ENCODE data around the gene SYTL4. TPM values are rescaled to one million over a fixed set of nuclear protein-coding genes. Genes with fewer than 3 reads are reported as not detected.

The SYTL4 gene
- total RNA-seq, 6 donors from 2014 or later: 7.4 to 26.2 (median 15.9) TPM

DNA sequence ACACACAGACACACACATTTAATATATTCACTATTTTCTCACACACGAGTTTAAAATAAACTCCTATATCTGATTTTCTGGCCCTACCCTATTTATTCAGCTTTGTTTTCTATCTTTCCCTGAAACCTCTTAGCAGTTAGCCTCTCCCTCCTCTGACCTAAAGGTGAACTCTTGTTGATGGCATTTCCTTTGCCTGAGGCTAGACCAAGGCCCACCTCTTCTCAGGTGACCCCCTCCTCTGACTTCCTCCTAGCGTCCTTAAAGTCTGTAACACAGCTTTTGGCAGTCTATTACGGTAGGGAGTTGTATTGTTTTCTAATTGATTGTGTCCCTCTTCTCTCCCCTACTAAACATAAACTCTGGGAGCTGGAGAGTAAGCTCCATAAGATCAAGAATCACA is 89.6 kb downstream of the SYTL4 start:
- Histone ChIP-seq H3K27ac (no peak overlapping the region), H3K4me1 (no peaks in the 10 kb centered on the region), H3K9me3 (no peaks in the 10 kb centered on the region), H3K36me3 (no peaks in the 10 kb centered on the region), H3K27me3 (no peaks in the 10 kb centered on the region), H3K4me3 (no peak overlapping the region)
- 44 to 54% methylated on average over 3 of the region's 3 CpGs for WGBS, 2 donors
- DNase-seq: no peak
- ATAC-seq (ENCODE audit: low FRiP score in 2 of 2): no peak
- TF ChIP-seq POLR2AphosphoS5 (IDR thresholded peaks at IDR 0.05) (no peak), EP300 (IDR thresholded peaks at IDR 0.05) (no peak), CTCF (IDR thresholded peaks at IDR 0.05) (no peak), POLR2A (IDR thresholded peaks at IDR 0.05) (no peak)

DNA sequence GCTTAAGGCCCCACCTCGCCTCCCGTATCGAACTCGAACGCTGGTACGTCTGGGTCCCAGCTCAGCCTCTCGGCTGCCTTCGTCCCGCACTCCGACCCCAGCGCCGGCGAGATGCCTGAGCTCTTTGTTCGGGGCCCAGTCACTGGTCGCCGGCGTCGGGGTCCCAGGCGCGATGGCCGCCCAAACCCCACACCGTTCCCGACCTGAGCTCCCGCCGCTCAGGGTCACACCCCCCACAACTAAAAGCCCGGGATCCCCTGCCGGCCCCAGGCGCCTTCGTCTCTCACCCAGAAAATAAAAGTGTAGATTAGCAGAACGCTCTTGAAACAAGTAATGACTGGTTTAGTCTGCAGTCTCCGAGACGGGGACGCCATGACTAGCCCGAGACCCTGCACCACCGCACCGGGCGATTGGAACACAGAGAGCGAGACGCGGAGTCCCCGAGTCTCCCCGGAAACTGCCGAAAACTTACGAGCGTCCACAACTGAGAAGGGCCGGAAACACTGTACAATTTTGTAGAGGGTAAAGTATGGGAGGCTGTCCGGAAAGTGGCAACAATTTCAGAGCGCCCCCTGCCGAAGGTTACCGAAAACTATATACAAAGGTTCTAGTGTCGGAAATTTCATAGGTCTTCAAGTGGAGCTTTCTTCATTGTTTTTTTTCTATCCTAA is 95.5 kb downstream of the SYTL4 start, which contains the start of gene TSPAN6:
Gene TSPAN6 (minus strand): TSS at position 486 of the 671 bp plus-strand sequence. CDS start 112 bp downstream, at position 374.
- H3K27ac ChIP-seq: peak within 1 kb of the TSS; percentile 40 to 69 (median 54)
- no peaks in the 10 kb centered on the region for H3K36me3 ChIP-seq
- H3K27me3 ChIP-seq: no peaks in the 10 kb centered on the region
- no peaks in the 10 kb centered on the region for H3K9me3 ChIP-seq
- ATAC-seq (ENCODE audit: low FRiP score in 2 of 2): peak; percentile 86 to 97
- peak; percentile 64 to 66 for DNase-seq
- H3K4me3 ChIP-seq: peak within 1 kb of the TSS; percentile 42 to 60 (median 54)
- TF ChIP-seq CTCF (IDR thresholded peaks at IDR 0.05) (peak in 4 of 6 experiments; percentile 29 to 43 (median 36)), POLR2AphosphoS5 (IDR thresholded peaks at IDR 0.05) (no peak)
- WGBS, 2 donors: 6 to 45% methylated on average over 25 to 51 of the region's 51 CpGs
- no peaks in the 10 kb centered on the region for H3K4me1 ChIP-seq

DNA sequence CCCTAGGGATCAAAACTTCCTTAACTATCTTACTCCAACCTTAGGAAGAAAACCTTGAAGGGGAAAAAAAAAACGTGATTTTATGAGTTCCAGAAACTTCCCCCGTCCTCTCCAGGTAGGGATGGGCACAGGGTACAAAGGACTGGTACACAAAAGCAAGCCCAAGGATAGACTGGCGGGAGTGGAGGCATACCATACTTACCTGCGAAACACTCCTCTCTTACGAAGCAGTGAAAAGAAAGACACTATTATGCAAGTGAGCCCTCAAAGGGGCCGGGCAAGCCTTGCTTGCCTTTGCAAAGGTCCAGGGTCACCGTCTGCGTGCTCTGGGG is 96.0 kb downstream of the SYTL4 start:
- DNase-seq (no peak), ATAC-seq (ENCODE audit: low FRiP score in 2 of 2) (peak in 1 of 2 donors; percentile 42)
- Histone ChIP-seq H3K36me3 (no peaks in the 10 kb centered on the region), H3K4me3 (peak overlapping the region; percentile 42 to 60 (median 54)), H3K27ac (peak overlapping the region; percentile 40 to 69 (median 54)), H3K27me3 (no peaks in the 10 kb centered on the region), H3K9me3 (no peaks in the 10 kb centered on the region), H3K4me1 (no peaks in the 10 kb centered on the region)
- TF ChIP-seq POLR2AphosphoS5 (IDR thresholded peaks at IDR 0.05): no peak
- 47 to 52% methylated on average over 8 of the region's 8 CpGs for WGBS, 2 donors

- no peak for ATAC-seq (ENCODE audit: low FRiP score in 2 of 2)
- H3K27me3 ChIP-seq: no peaks in the 10 kb centered on the region
- no peak for DNase-seq
- no peaks in the 10 kb centered on the region for H3K4me1 ChIP-seq
- H3K27ac ChIP-seq: no peak overlapping the region
- 65 to 72% methylated on average over 5 of the region's 5 CpGs for whole genome bisulfite sequencing, 2 donors
- no peaks in the 10 kb centered on the region for H3K9me3 ChIP-seq
- no peak overlapping the region for H3K4me3 ChIP-seq
- no peaks in the 10 kb centered on the region for H3K36me3 ChIP-seq
- no peak for TF ChIP-seq POLR2AphosphoS5 (IDR thresholded peaks at IDR 0.05)
- no peak for TF ChIP-seq POLR2A (IDR thresholded peaks at IDR 0.05)
Observed at GRCh38 chrX:100635040-100635439, 96.9 kb downstream of the SYTL4 start.

GRCh38 chrX:100625985-100626491 is 105.9 kb downstream of the SYTL4 start:
- Histone ChIP-seq H3K36me3 (no peaks in the 10 kb centered on the region), H3K4me1 (no peaks in the 10 kb centered on the region), H3K27me3 (no peaks in the 10 kb centered on the region), H3K9me3 (no peaks in the 10 kb centered on the region), H3K4me3 (no peak overlapping the region), H3K27ac (no peak overlapping the region)
- 57 to 65% methylated on average over 5 of the region's 5 CpGs for WGBS, 2 donors
- TF ChIP-seq CTCF (IDR thresholded peaks at IDR 0.05): no peak
- no peak for TF ChIP-seq POLR2AphosphoS5 (IDR thresholded peaks at IDR 0.05)
- no peak for TF ChIP-seq POLR2A (IDR thresholded peaks at IDR 0.05)
- TF ChIP-seq EP300 (IDR thresholded peaks at IDR 0.05): no peak
- ATAC-seq (ENCODE audit: low FRiP score in 2 of 2) (no peak), DNase-seq (no peak)

Other genes starting within 250 kb of the SYTL4 start
- not detected for gene TNMD, start 147.2 kb downstream of the SYTL4 start, total RNA-seq
- 10 to 100 TPM in 5 of 6 donors, 1 to 10 TPM in 1; 9.8 to 22.6 (median 17.1) TPM for gene TSPAN6, start 95.3 kb downstream of the SYTL4 start, total RNA-seq
- gene SRPX2, start 87.9 kb downstream of the SYTL4 start, total RNA-seq: 10 to 100 TPM; 14.6 to 39.8 (median 23.4) TPM
- 10 to 100 TPM; 11.2 to 17.0 (median 14.2) TPM for gene CSTF2, start 88.3 kb upstream of the SYTL4 start, total RNA-seq
- not detected for gene NOX1, start 142.2 kb upstream of the SYTL4 start, total RNA-seq
- gene XKRX, start 196.8 kb upstream of the SYTL4 start, total RNA-seq: 10 to 100 TPM in 3 of 6 donors, 1 to 10 TPM in 3; 4.4 to 25.5 (median 10.1) TPM
- gene ARL13A, start 237.6 kb upstream of the SYTL4 start, total RNA-seq: not detected

Data from upper lobe of left lung (tissue), 6 donors.